HEK293 (cell line): ENCODE results near the gene CEP89.

Source experiments
- CTCF ChIA-PET: fragments of 350-600 bp; formaldehyde crosslinking; extraction: SDS; loops from one replicate; lab custom pipeline; 2021; ENCODE audit warnings: antibody characterized with exemption; lab: Yijun Ruan, JAX
- POLR2A ChIA-PET: fragments of 300-600 bp; formaldehyde crosslinking; extraction: SDS; loops from one replicate; lab custom pipeline; 2020; ENCODE audit warnings: antibody characterized with exemption, inconsistent platforms; lab: Yijun Ruan, JAX
- H3K27ac ChIP-seq: fragments of 200-500 bp; sonication (Bioruptor generic); 2 replicates; pipeline ENCODE4 v1.5.1; 2014; ENCODE audit warnings: low read depth, low read length, control low read depth, inconsistent platforms; ENCODE audit errors: extremely low read depth
- H3K36me3 ChIP-seq, 2 experiments: fragments of 200-500 bp in 1 of 2; sonication (Bioruptor generic) in 1 of 2; 1 replicate in 1 of 2; 2 replicates in 1 of 2; pipeline ENCODE4 v1.5.1; 2014 to 2017; ENCODE audit warnings: inconsistent platforms in 2 of 2, low read length in 2 of 2; ENCODE audit not compliant: control insufficient read depth in 2 of 2, insufficient read depth in 1 of 2
- H3K4me1 ChIP-seq: fragments of 200-500 bp; sonication (Bioruptor generic); 2 replicates; pipeline ENCODE4 v1.5.1; 2014; ENCODE audit warnings: mild to moderate bottlenecking, low read length, inconsistent platforms; ENCODE audit not compliant: control insufficient read depth, insufficient read depth
- H3K4me3 ChIP-seq: 2 replicates; pipeline ENCODE4 v1.5.1; 2011; ENCODE audit warnings: low read depth, mild to moderate bottlenecking, control low read depth, low read length, moderate library complexity
- H3K9me3 ChIP-seq: fragments of 200-500 bp; sonication (Bioruptor generic); 2 replicates; pipeline ENCODE4 v1.5.1; 2014; ENCODE audit warnings: low read depth, low read length, inconsistent platforms; ENCODE audit not compliant: control insufficient read depth, insufficient read depth
- HOXD13 ChIP-seq: sonication (generic); formaldehyde crosslinking; IDR thresholded peaks from 2 replicates; pipeline ENCODE4 v1.8.0; 2022; ENCODE audit warnings: missing genetic modification reagents, borderline replicate concordance
- MZF1 ChIP-seq: fragments of 450-650 bp; formaldehyde crosslinking; IDR thresholded peaks from 2 replicates; pipeline ENCODE4 v1.5.1; 2017; ENCODE audit warnings: missing biosample characterization, missing genetic modification characterization, borderline replicate concordance
- REST ChIP-seq: fragments of 450-650 bp; formaldehyde crosslinking; IDR thresholded peaks from 2 replicates; pipeline ENCODE4 v1.5.1; 2016; ENCODE audit warnings: missing biosample characterization, missing genetic modification characterization
- SP2 ChIP-seq: fragments of 450-650 bp; formaldehyde crosslinking; IDR thresholded peaks from 2 replicates; pipeline ENCODE4 v1.5.1; 2016; ENCODE audit warnings: missing biosample characterization, missing genetic modification characterization
- SP3 ChIP-seq: fragments of 450-650 bp; formaldehyde crosslinking; IDR thresholded peaks from 2 replicates; pipeline ENCODE4 v1.5.1; 2016; ENCODE audit warnings: missing biosample characterization, missing genetic modification characterization
- ZBTB49 ChIP-seq: fragments of 450-650 bp; formaldehyde crosslinking; IDR thresholded peaks from 2 replicates; pipeline ENCODE4 v1.5.1; 2016; ENCODE audit warnings: missing biosample characterization, missing genetic modification characterization, low read depth
- ZFP3 ChIP-seq: fragments of 450-650 bp; formaldehyde crosslinking; IDR thresholded peaks from 2 replicates; pipeline ENCODE4 v1.5.1; 2016; ENCODE audit warnings: low read depth, missing biosample characterization, missing genetic modification characterization
- ZNF133 ChIP-seq: fragments of 450-650 bp; formaldehyde crosslinking; IDR thresholded peaks from 2 replicates; pipeline ENCODE4 v1.5.1; 2016; ENCODE audit warnings: missing biosample characterization, missing genetic modification characterization
- ZNF157 ChIP-seq: fragments of 450-650 bp; formaldehyde crosslinking; IDR thresholded peaks from 2 replicates; pipeline ENCODE4 v1.5.1; 2016; ENCODE audit warnings: missing biosample characterization, missing genetic modification characterization
- ZNF239 ChIP-seq: fragments of 450-650 bp; formaldehyde crosslinking; IDR thresholded peaks from 2 replicates; pipeline ENCODE4 v1.5.1; 2016; ENCODE audit warnings: missing biosample characterization, missing genetic modification characterization
- ZNF280C ChIP-seq: fragments of 450-650 bp; formaldehyde crosslinking; IDR thresholded peaks from 2 replicates; pipeline ENCODE4 v1.5.1; 2016; ENCODE audit warnings: missing biosample characterization, missing genetic modification characterization
- ZNF449 ChIP-seq: fragments of 450-650 bp; formaldehyde crosslinking; IDR thresholded peaks from 2 replicates; pipeline ENCODE4 v1.5.1; 2017; ENCODE audit warnings: missing biosample characterization, mild to moderate bottlenecking, missing genetic modification characterization, moderate library complexity
- ZNF544 ChIP-seq: fragments of 450-650 bp; formaldehyde crosslinking; IDR thresholded peaks from 2 replicates; pipeline ENCODE4 v1.5.0; 2017; ENCODE audit warnings: missing biosample characterization, missing genetic modification characterization
- ZNF571 ChIP-seq: fragments of 450-650 bp; formaldehyde crosslinking; IDR thresholded peaks from 2 replicates; pipeline ENCODE4 v1.5.0; 2017; ENCODE audit warnings: missing biosample characterization, missing genetic modification characterization
- ZNF580 ChIP-seq: fragments of 450-650 bp; formaldehyde crosslinking; IDR thresholded peaks from 2 replicates; pipeline ENCODE4 v1.5.1; 2016; ENCODE audit warnings: missing biosample characterization, missing genetic modification characterization
- ZNF621 ChIP-seq: fragments of 450-650 bp; formaldehyde crosslinking; IDR thresholded peaks from 2 replicates; pipeline ENCODE4 v1.5.1; 2017; ENCODE audit warnings: missing biosample characterization, missing genetic modification characterization
- ZNF670 ChIP-seq: fragments of 450-650 bp; formaldehyde crosslinking; IDR thresholded peaks from 2 replicates; pipeline ENCODE4 v1.5.1; 2016; ENCODE audit warnings: missing biosample characterization, missing genetic modification characterization, low read depth
- ZNF677 ChIP-seq: fragments of 450-650 bp; IDR thresholded peaks from 2 replicates; pipeline ENCODE4 v1.5.0; 2018; ENCODE audit warnings: missing biosample characterization, mild to moderate bottlenecking, missing genetic modification characterization, moderate library complexity
- ZSCAN23 ChIP-seq: fragments of 450-650 bp; formaldehyde crosslinking; IDR thresholded peaks from 2 replicates; pipeline ENCODE4 v1.5.1; 2016; ENCODE audit warnings: missing biosample characterization, missing genetic modification characterization

Gene CEP89

GRCh38 chr19:32933571-32933970 is 38.2 kb downstream of the CEP89 start (continued):
- TF ChIP-seq ZFP3 (no peak), SP2 (tag by site-specific recombination) (no peak), REST (tag by site-specific recombination) (no peak), SP3 (no peak)

- H3K9me3 ChIP-seq: peaks cover 11% of the 10 kb centered on the region
- no peaks in the 10 kb centered on the region for H3K4me1 ChIP-seq
- ChIA-PET POLR2A (no interaction called here), CTCF (no interaction called here)
- no peak overlapping the region for H3K27ac ChIP-seq
- TF ChIP-seq ZNF670 (tag by site-specific recombination) (no peak), ZNF280C (no peak), ZNF133 (tag by site-specific recombination) (no peak), ZNF571 (tag by site-specific recombination) (no peak), ZNF580 (no peak), ZNF239 (tag by site-specific recombination) (0 out of 2 replicates have a peak, but pooled peaks have one; percentile 45), ZNF157 (tag by site-specific recombination) (no peak), ZNF677 (0 out of 2 replicates have a peak, but pooled peaks have one; percentile 24), ZNF621 (tag by site-specific recombination) (no peak), MZF1 (tag by site-specific recombination) (no peak), ZSCAN23 (no peak), HOXD13 (no peak), ZNF544 (tag by site-specific recombination) (no peak), ZNF449 (tag by site-specific recombination) (no peak), ZBTB49 (tag by site-specific recombination) (no peak)
- peaks cover 56 to 81% of the 10 kb centered on the region in 2 experiments for H3K36me3 ChIP-seq
- no peak overlapping the region for H3K4me3 ChIP-seq
Measured at GRCh38 chr19:32930567-32930966, 41.2 kb downstream of the CEP89 start.
